ENCODE measurements around the gene TMEM187.

Gene TMEM187

GRCh38 chrX:153926858-153927671 lies 45.5 kb upstream of the TMEM187 start:
- Histone ChIP-seq H3K27ac (peak overlapping the region; percentile 78 to 91), H3K4me3 (peak overlapping the region; percentile 73)
- TF ChIP-seq CTCF (IDR thresholded peaks at IDR 0.05): no peak
- no peak for DNase-seq (ENCODE audit: low spot score)

GRCh38 chrX:153927672-153927921 lies 45.0 kb upstream of the TMEM187 start:
- DNase-seq (ENCODE audit: low spot score): no peak
- H3K27ac ChIP-seq: peak overlapping the region; percentile 78 to 91
- peak overlapping the region; percentile 73 for H3K4me3 ChIP-seq
- no peak for TF ChIP-seq CTCF (IDR thresholded peaks at IDR 0.05)

- H3K4me3 ChIP-seq: peak overlapping the region; percentile 73
- no peak for TF ChIP-seq CTCF (IDR thresholded peaks at IDR 0.05)
- peak; percentile 98 for DNase-seq (ENCODE audit: low spot score)
- peak overlapping the region; percentile 78 to 91 for H3K27ac ChIP-seq
These were observed 44.4 kb upstream of the TMEM187 start for GRCh38 chrX:153927922-153928760.

- TF ChIP-seq CTCF (IDR thresholded peaks at IDR 0.05): no peak
- DNase-seq (ENCODE audit: low spot score): no peak
- peak overlapping the region; percentile 73 for H3K4me3 ChIP-seq
- H3K27ac ChIP-seq: peak overlapping the region in 1 of 2 donors; percentile 91
These were observed 43.7 kb upstream of the TMEM187 start for GRCh38 chrX:153928846-153929245.

- DNase-seq (ENCODE audit: low spot score): no peak
- Histone ChIP-seq H3K27ac (peak overlapping the region in 1 of 2 donors; percentile 91), H3K4me3 (no peak overlapping the region)
- TF ChIP-seq CTCF (IDR thresholded peaks at IDR 0.05): no peak
These were observed 43.0 kb upstream of the TMEM187 start for GRCh38 chrX:153929576-153929975.

GRCh38 chrX:153930011-153930910 lies 42.3 kb upstream of the TMEM187 start:
- no peak for TF ChIP-seq CTCF (IDR thresholded peaks at IDR 0.05)
- H3K27ac ChIP-seq: peak overlapping the region in 1 of 2 donors; percentile 91
- no peak for DNase-seq (ENCODE audit: low spot score)
- H3K4me3 ChIP-seq: no peak overlapping the region
